Gastrocnemius medialis (tissue), 4 donors: ENCODE results near the gene NEDD4L. TPM values are rescaled to one million over a fixed set of nuclear protein-coding genes. Genes with fewer than 3 reads are reported as not detected.

Source experiments
- ATAC-seq, 2 donors: fragments of 150-250 bp; one replicate each; pipeline ENCODE4 v1.9.1; 2016
- DNase-seq, 2 donors: peaks; one replicate each; pipeline ENCODE4 v3.0.0-alpha.2; 2019
- H3K27ac ChIP-seq, 4 donors: fragments of 200-600 bp; sonication (generic); 1 replicate in 1 of 4; 2 replicates in 3 of 4; pipeline ENCODE4 v1.5.1; 2016 to 2018; ENCODE audit warnings: mild to moderate bottlenecking in 2 of 4, moderate library complexity in 1 of 4
- H3K27me3 ChIP-seq, 3 donors: fragments of 200-600 bp; sonication (generic) in 2 of 3; 1 replicate in 1 of 3; 2 replicates in 2 of 3; pipeline versions ENCODE4 v1.5.1 to v1.6.0; 2016 to 2019; ENCODE audit warnings: mild to moderate bottlenecking in 1 of 3, moderate library complexity in 1 of 3
- H3K36me3 ChIP-seq, 2 donors: fragments of 200-600 bp; sonication (generic) in 1 of 2; one replicate each; pipeline ENCODE4 v1.5.1; 2017 to 2018
- H3K4me1 ChIP-seq, 2 donors: fragments of 200-600 bp; sonication (generic) in 1 of 2; one replicate each; pipeline ENCODE4 v1.5.1; 2016 to 2017; ENCODE audit warnings: mild to moderate bottlenecking in 2 of 2
- H3K4me3 ChIP-seq, 4 donors: fragments of 200-600 bp; sonication (generic) in 3 of 4; 1 replicate in 1 of 4; 2 replicates in 3 of 4; pipeline ENCODE4 v1.5.1; 2016 to 2019; ENCODE audit warnings: mild to moderate bottlenecking in 2 of 4
- H3K9me3 ChIP-seq, 3 donors: fragments of 200-600 bp; sonication (generic) in 2 of 3; 1 replicate in 1 of 3; 2 replicates in 2 of 3; pipeline ENCODE4 v1.5.1; 2016 to 2019
- CTCF ChIP-seq, 5 experiments: fragments of 450-650 bp in 3 of 5; fragments of 200-600 bp in 2 of 5; sonication (generic) in 2 of 5; IDR thresholded peaks in 4 of 5; conservative IDR thresholded peaks in 1 of 5; 1 replicate in 4 of 5; 2 replicates in 1 of 5; pipeline ENCODE4 v1.5.1; 2016 to 2019; ENCODE audit warnings: antibody characterized with exemption in 5 of 5, mild to moderate bottlenecking in 3 of 5, moderate library complexity in 3 of 5
- POLR2A ChIP-seq, 2 donors: fragments of 450-650 bp; IDR thresholded peaks; one replicate each; pipeline ENCODE4 v1.6.1; 2017; ENCODE audit warnings: antibody characterized with exemption in 2 of 2, mild to moderate bottlenecking in 2 of 2, moderate library complexity in 2 of 2
- in situ Hi-C, 4 donors: fragments of 200-750 bp; cut with MboI; loops; one replicate each; pipeline versions ENCODE4 v1.15.0 to v1.8.0; 2017; ENCODE audit warnings: low sequenced_read_pairs in 4 of 4
- intact Hi-C: fragments of 100-400 bp; cut with DNase I; formaldehyde crosslinking; loops from one replicate; pipeline ENCODE4 v1.15.1; 2023; ENCODE audit warnings: low total_unique reads
- total RNA-seq, 4 donors: library from RNA; depleted of rRNA; stranded (reverse); fragments of >200 nt; gene quantifications; one replicate each; pipeline versions ENCODE4 v1.1.0 to v1.2.3, GENCODE V29; 2016

The NEDD4L gene
- total RNA-seq, 4 donors from 2014 or later: 27.4 to 81.5 (median 51.5) TPM

GRCh38 chr18:58116818-58117217 is 72.8 kb downstream of the NEDD4L start:
- Histone ChIP-seq H3K4me1 (no peaks in the 10 kb centered on the region), H3K27me3 (no peaks in the 10 kb centered on the region), H3K36me3 (no peaks in the 10 kb centered on the region), H3K4me3 (no peak overlapping the region), H3K9me3 (no peaks in the 10 kb centered on the region), H3K27ac (no peak overlapping the region)
- TF ChIP-seq CTCF (IDR thresholded peaks at IDR 0.05 in 4 of 5, conservative IDR thresholded peaks at IDR 0.05 in 1 of 5) (no peak), POLR2A (IDR thresholded peaks at IDR 0.05) (no peak)
- intact Hi-C loops: no loop called here
- in situ Hi-C loops: loop anchor here in 3 of 4 donors (5.0 to 25.0 kb wide), 3 partner anchors 75 to 480 kb away; partner anchors contain the start of gene NEDD4L (in 1 of the 3)
- DNase-seq (no peak), ATAC-seq (no peak)

DNA sequence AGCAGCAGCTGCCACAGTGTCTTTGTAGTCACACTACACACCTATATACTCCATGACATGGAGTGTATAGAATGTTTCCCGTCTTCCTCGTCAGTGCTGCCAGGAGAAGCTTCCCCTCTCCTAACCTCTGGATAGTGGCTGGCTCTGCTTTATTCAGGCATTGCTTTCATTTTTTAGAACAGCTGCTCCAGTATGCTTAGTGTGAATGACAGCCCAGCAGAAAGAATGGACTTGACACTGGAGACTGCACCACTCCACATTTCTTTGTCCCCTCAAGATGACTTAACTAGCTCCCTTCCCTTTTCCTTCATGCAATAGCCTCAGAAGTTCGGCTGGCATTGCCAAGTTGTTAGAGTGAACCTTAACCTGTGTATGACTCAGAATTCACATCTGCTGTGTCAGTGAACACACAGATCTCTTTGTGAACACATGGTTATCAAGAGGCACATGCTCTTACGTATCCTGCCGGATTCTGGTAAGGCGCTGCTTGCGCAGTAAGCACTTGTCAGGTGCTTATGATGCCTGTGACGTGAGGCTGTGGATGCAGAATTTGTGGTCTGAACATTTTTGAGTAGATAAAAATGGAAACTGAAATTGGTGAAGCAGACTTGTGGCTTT is 73.9 kb downstream of the NEDD4L start:
- ATAC-seq: no peak
- no peak overlapping the region for H3K4me3 ChIP-seq
- in situ Hi-C loops (loop anchor here in 3 of 4 donors (5.0 to 25.0 kb wide), 3 partner anchors 76 to 481 kb away; partner anchors contain the start of gene NEDD4L (in 1 of the 3)), intact Hi-C loops (no loop called here)
- TF ChIP-seq POLR2A (IDR thresholded peaks at IDR 0.05) (no peak), CTCF (IDR thresholded peaks at IDR 0.05 in 4 of 5, conservative IDR thresholded peaks at IDR 0.05 in 1 of 5) (no peak)
- no peaks in the 10 kb centered on the region for H3K9me3 ChIP-seq
- H3K4me1 ChIP-seq: no peaks in the 10 kb centered on the region
- no peaks in the 10 kb centered on the region for H3K27me3 ChIP-seq
- H3K27ac ChIP-seq: no peak overlapping the region
- no peak for DNase-seq
- no peaks in the 10 kb centered on the region for H3K36me3 ChIP-seq

DNA sequence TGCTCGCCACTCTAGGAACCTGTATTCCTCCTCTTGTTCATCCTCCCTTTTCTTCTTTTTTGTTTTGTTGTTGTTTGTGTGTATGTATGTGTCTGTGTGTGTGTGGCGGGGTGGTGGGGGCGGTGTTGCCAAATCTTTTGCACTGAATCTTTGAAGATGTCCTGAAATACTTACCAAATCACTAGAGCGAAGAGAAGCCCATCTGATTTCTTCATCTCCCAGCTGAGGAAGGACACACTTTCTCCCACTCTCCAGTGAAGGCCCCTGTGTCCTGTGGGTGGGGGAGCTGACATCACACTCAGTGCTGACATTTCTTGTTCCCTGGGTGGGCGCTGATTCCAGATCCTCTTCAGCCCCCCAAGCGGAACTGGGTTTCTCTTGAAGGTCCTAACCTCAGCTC is 74.5 kb downstream of the NEDD4L start:
- intact Hi-C loops (no loop called here), in situ Hi-C loops (loop anchor here in 3 of 4 donors (5.0 to 25.0 kb wide), 3 partner anchors 76 to 481 kb away; partner anchors contain the start of gene NEDD4L (in 1 of the 3))
- H3K27me3 ChIP-seq: no peaks in the 10 kb centered on the region
- no peaks in the 10 kb centered on the region for H3K9me3 ChIP-seq
- TF ChIP-seq CTCF (IDR thresholded peaks at IDR 0.05 in 4 of 5, conservative IDR thresholded peaks at IDR 0.05 in 1 of 5): no peak
- no peak for TF ChIP-seq POLR2A (IDR thresholded peaks at IDR 0.05)
- no peak overlapping the region for H3K27ac ChIP-seq
- ATAC-seq (no peak), DNase-seq (no peak)
- H3K4me1 ChIP-seq: no peaks in the 10 kb centered on the region
- no peak overlapping the region for H3K4me3 ChIP-seq
- H3K36me3 ChIP-seq: no peaks in the 10 kb centered on the region

DNA sequence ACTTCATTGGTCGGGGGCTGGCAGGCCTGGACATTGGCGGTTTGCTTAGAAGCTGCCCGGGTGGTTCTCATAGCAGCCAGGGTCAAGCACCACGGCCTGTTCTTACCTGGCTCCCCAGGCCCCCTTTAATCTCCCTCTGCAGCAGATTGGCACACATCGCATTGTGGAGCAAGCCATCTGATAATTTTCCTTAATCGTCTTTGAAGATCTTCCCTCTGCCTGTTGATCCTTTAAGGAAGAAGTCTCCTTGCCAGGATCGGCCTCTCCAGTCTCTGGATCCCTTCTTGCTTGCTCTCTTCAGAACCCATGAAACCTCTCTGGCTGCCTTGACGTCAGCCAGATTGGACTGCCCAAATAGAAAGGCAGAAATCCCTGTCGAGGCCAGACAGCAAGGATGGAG is 75.8 kb downstream of the NEDD4L start:
- ATAC-seq (no peak), DNase-seq (no peak)
- no peaks in the 10 kb centered on the region for H3K4me1 ChIP-seq
- H3K27ac ChIP-seq: no peak overlapping the region
- no peak overlapping the region for H3K4me3 ChIP-seq
- in situ Hi-C loops (loop anchor here in 3 of 4 donors (5.0 to 25.0 kb wide), 5 partner anchors 75 to 483 kb away; partner anchors contain the start of gene NEDD4L (in 2 of the 3)), intact Hi-C loops (loop anchor here (5.0 kb wide), 2 partner anchors 233 to 488 kb away; no protein-coding TSS in a partner anchor)
- H3K9me3 ChIP-seq: no peaks in the 10 kb centered on the region
- no peaks in the 10 kb centered on the region for H3K36me3 ChIP-seq
- no peak for TF ChIP-seq POLR2A (IDR thresholded peaks at IDR 0.05)
- TF ChIP-seq CTCF (IDR thresholded peaks at IDR 0.05 in 4 of 5, conservative IDR thresholded peaks at IDR 0.05 in 1 of 5): no peak
- no peaks in the 10 kb centered on the region for H3K27me3 ChIP-seq
